ENCODE results near the gene PLEKHA1.

DNA sequence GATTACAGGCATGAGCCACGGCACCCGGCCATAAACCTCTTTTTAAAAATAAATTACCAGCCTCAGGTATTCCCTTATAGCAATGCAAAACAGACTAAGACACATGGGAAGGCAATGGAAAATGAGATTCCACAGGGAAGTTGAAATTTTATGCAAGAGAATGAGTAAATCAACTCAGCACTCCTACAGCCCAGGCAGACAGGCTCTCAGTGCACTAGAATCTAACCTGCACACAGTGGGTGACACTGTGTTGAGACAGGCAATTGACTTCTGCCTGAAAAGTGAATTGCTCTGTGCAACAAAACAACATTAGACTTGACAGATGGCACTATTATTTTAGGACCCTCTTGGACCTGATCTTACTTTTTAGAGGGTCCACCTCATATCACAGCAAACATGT, 20.1 kb upstream of the PLEKHA1 start:
- no peak for TF ChIP-seq CTCF (IDR thresholded peaks at IDR 0.05; ENCODE audit: low read depth, low read length, missing input control)
- no peak for TF ChIP-seq ATF3 (IDR thresholded peaks at IDR 0.05)
- TF ChIP-seq ZBTB33 (IDR thresholded peaks at IDR 0.05): no peak
- TF ChIP-seq JUND (IDR thresholded peaks at IDR 0.05): no peak

All from liver (tissue), 3 donors.